ENCODE measurements around the gene OSM.

The OSM gene

GRCh38 chr22:30292069-30292970, 25.7 kb upstream of the OSM start:
- no peak overlapping the region for H3K9ac ChIP-seq (ENCODE audit: low read depth, low read length)
- no peaks in the 10 kb centered on the region for H3K36me3 ChIP-seq (ENCODE audit: insufficient read depth, low read length)
- peaks cover 14% of the 10 kb centered on the region for H3K4me1 ChIP-seq (ENCODE audit: insufficient read depth, low read length)
- no peaks in the 10 kb centered on the region for H3K9me3 ChIP-seq (ENCODE audit: control insufficient read depth, insufficient read depth, low read length)

- H3K36me3 ChIP-seq (ENCODE audit: insufficient read depth, low read length): no peaks in the 10 kb centered on the region
- H3K4me1 ChIP-seq (ENCODE audit: insufficient read depth, low read length): peaks cover 14% of the 10 kb centered on the region
- no peaks in the 10 kb centered on the region for H3K9me3 ChIP-seq (ENCODE audit: control insufficient read depth, insufficient read depth, low read length)
- H3K9ac ChIP-seq (ENCODE audit: low read depth, low read length): no peak overlapping the region
These were observed 24.6 kb upstream of the OSM start for GRCh38 chr22:30291058-30291892.

DNA sequence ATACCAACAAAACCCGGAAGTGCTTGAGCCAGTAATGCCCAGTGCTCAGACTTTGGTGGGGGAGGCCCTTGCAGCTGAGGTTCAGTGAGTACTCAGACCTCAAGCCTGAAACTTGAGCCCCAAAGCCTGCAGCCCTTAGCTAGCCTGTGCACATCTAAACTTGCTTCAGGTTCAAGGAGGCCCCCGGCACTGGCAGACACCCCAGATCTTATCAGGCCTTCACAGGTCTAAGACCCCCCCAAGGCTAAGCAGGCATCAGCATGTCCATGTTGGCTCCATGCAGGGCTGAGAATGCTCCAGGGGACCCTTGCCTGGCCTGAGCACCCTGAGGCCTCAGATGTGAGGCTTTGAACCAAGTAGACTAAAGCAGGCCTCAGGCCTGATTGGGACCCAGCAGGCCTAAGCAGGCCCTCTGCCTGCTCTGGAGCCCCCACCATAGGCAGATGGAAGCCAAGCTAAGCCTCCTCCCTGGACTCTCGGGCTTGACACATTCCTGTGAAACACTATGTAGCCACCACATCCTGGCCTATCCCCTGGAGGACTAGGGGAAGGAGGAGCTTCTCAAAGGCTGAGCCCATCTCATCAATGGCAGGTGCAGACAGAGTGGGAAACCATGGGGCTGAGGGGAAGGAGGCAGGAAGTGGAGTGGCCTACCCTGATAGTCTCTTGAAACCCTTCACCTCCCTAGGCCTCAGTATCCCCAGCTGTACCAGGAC, 23.8 kb upstream of the OSM start:
- peak overlapping the region; percentile 49; the same call in 1 of the 2 replicates for H3K9ac ChIP-seq (ENCODE audit: low read depth, low read length)
- H3K9me3 ChIP-seq (ENCODE audit: control insufficient read depth, insufficient read depth, low read length): no peaks in the 10 kb centered on the region
- H3K4me1 ChIP-seq (ENCODE audit: insufficient read depth, low read length): peaks cover 14% of the 10 kb centered on the region
- no peaks in the 10 kb centered on the region for H3K36me3 ChIP-seq (ENCODE audit: insufficient read depth, low read length)

DNA sequence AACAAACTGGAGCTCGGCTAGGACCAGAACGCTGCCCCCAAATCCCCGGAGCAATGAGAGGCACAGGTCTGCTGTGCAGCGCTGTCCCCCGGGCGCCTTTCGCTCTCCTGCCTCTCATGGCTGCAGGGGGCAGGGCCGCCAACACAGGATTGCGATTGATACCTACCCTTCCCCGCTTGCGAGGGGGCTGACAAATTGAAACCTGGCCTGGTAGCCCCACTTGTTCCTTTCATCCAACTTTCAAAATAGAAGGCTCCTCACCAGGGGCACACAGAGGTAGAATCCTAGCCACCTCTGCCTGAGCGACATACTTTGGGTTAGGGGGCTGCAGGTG, 23.3 kb upstream of the OSM start:
- H3K9ac ChIP-seq (ENCODE audit: low read depth, low read length): peak overlapping the region; percentile 49; the same call in 1 of the 2 replicates
- H3K9me3 ChIP-seq (ENCODE audit: control insufficient read depth, insufficient read depth, low read length): no peaks in the 10 kb centered on the region
- H3K4me1 ChIP-seq (ENCODE audit: insufficient read depth, low read length): peaks cover 14% of the 10 kb centered on the region
- no peaks in the 10 kb centered on the region for H3K36me3 ChIP-seq (ENCODE audit: insufficient read depth, low read length)

- H3K36me3 ChIP-seq (ENCODE audit: insufficient read depth, low read length): no peaks in the 10 kb centered on the region
- H3K9me3 ChIP-seq (ENCODE audit: control insufficient read depth, insufficient read depth, low read length): no peaks in the 10 kb centered on the region
- H3K4me1 ChIP-seq (ENCODE audit: insufficient read depth, low read length): peaks cover 14% of the 10 kb centered on the region
- H3K9ac ChIP-seq (ENCODE audit: low read depth, low read length): peak within 1 kb of the TSS; percentile 54; the same call in 1 of the 2 replicates
These were observed 22.7 kb upstream of the OSM start, which contains the start of gene CASTOR1 for GRCh38 chr22:30289141-30289979. TSS of gene CASTOR1 (minus strand) at chr22:30289505. CDS start at chr22:30289497, 8 bp downstream.

DNA sequence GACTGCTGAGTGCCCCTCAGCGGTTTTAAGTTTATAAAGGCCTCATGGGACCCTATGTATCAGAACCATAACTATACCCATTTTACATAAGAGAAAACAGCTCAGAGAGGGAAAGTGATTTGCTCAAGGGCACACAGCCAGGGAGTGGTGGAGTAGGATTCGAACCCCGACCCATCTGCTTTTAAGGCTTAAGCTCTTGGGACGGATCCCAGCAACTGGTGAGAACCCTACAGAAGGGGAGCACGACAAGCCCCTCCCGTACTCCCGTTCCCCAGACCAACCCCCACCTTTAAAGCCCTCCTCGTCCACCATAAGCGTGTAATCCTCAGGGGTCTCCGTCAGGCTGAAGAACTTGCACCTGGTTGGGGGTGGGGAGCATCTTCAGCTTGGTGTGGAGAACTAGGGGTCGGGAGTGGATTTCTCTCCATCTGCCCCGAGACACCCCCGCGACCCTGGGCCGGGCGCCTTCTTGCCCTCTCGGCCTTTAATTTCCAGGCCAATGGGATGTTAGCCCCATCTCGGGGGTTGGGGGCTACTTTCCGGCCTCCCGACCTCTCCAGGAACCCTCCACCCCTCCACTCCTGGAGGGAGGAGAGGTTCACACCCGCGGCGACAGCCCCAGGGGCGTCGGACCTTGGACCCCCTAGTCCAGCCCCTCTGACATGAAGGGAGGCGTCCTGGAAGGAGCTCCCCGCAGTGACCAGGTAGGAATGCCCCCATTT, 21.9 kb upstream of the OSM start:
- Histone ChIP-seq H3K9me3 (ENCODE audit: control insufficient read depth, insufficient read depth, low read length) (no peaks in the 10 kb centered on the region), H3K9ac (ENCODE audit: low read depth, low read length) (peak overlapping the region; percentile 54; the same call in 1 of the 2 replicates), H3K36me3 (ENCODE audit: insufficient read depth, low read length) (no peaks in the 10 kb centered on the region), H3K4me1 (ENCODE audit: insufficient read depth, low read length) (peaks cover 14% of the 10 kb centered on the region)

DNA sequence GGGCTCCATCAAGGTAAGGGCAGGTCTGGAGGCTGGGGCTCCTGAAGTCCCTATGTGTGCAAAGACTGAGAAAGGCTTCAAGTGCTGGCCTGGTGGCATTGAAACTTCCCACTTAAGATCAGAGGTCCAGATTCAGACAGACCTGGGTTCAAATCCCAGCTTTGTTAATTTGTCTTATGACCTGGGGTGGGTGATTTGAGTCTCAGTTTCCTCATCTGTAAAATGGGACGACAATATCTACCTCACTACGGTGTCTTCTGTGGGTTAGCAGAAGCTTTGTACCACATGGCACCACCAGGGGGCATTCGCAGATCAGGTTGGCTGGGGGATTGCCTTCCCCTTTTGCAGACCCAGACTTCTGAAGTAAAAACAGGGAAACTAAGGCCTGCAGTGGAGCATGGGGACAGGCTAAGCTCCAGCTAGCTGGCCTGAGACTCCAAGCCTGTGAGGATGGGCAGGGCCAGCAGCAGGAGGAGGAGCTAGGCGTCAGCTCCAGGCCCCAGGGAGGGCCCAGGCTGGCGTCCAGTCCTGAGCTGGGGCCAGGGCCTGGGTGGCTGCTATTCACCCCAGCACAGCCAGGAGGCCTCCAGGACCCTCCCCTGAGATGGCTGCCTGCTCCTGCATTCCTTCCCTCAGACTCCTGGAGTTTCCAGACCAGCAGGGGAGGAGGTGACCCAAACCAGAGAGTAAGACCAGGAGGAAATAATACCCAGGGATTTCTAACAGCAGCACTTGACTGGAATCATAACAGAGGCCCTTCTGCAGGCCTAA, 21.2 kb upstream of the OSM start:
- Histone ChIP-seq H3K9ac (ENCODE audit: low read depth, low read length) (no peak overlapping the region), H3K36me3 (ENCODE audit: insufficient read depth, low read length) (no peaks in the 10 kb centered on the region), H3K4me1 (ENCODE audit: insufficient read depth, low read length) (peaks cover 14% of the 10 kb centered on the region), H3K9me3 (ENCODE audit: control insufficient read depth, insufficient read depth, low read length) (no peaks in the 10 kb centered on the region)

- Histone ChIP-seq H3K4me1 (ENCODE audit: insufficient read depth, low read length) (peaks cover 14% of the 10 kb centered on the region), H3K36me3 (ENCODE audit: insufficient read depth, low read length) (no peaks in the 10 kb centered on the region), H3K9ac (ENCODE audit: low read depth, low read length) (no peak overlapping the region), H3K9me3 (ENCODE audit: control insufficient read depth, insufficient read depth, low read length) (no peaks in the 10 kb centered on the region)
These were observed 20.4 kb upstream of the OSM start for GRCh38 chr22:30286813-30287647.

DNA sequence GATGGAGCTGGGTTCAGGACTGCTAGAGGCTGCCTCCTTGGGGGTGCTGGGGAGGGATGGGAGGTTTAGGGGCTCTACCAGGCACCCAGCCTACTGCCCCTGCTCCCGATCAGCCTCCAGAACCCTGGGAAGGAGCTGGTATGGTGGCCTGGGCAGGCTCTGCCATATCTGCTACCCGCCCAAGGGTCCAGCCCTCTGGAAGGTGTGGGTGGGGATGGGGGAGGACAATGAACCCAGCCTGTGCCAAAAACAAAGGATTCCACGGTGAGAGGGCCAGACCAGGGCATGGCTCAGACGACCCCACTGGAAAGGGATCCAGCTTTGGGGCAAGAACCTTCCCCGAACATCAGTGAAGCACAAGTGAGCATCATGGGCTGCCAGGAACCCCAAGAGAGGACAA, 19.7 kb upstream of the OSM start:
- H3K9ac ChIP-seq (ENCODE audit: low read depth, low read length): no peak overlapping the region
- no peaks in the 10 kb centered on the region for H3K36me3 ChIP-seq (ENCODE audit: insufficient read depth, low read length)
- no peaks in the 10 kb centered on the region for H3K9me3 ChIP-seq (ENCODE audit: control insufficient read depth, insufficient read depth, low read length)
- H3K4me1 ChIP-seq (ENCODE audit: insufficient read depth, low read length): peaks cover 14% of the 10 kb centered on the region

- peaks cover 9% of the 10 kb centered on the region for H3K4me1 ChIP-seq (ENCODE audit: insufficient read depth, low read length)
- H3K36me3 ChIP-seq (ENCODE audit: insufficient read depth, low read length): no peaks in the 10 kb centered on the region
- H3K9me3 ChIP-seq (ENCODE audit: control insufficient read depth, insufficient read depth, low read length): no peaks in the 10 kb centered on the region
- H3K9ac ChIP-seq (ENCODE audit: low read depth, low read length): no peak overlapping the region
These were observed 19.2 kb upstream of the OSM start for GRCh38 chr22:30285846-30286200.

- Histone ChIP-seq H3K9ac (ENCODE audit: low read depth, low read length) (no peak overlapping the region), H3K36me3 (ENCODE audit: insufficient read depth, low read length) (no peaks in the 10 kb centered on the region), H3K9me3 (ENCODE audit: control insufficient read depth, insufficient read depth, low read length) (no peaks in the 10 kb centered on the region), H3K4me1 (ENCODE audit: insufficient read depth, low read length) (peaks cover 4% of the 10 kb centered on the region; the same call in 1 of the 2 replicates)
These were observed 18.7 kb upstream of the OSM start for GRCh38 chr22:30285176-30285845.

All from ES-I3 (cell line).